HCT116 (cell line): ENCODE measurements around the gene CRHR2. TPM values are rescaled to one million over a fixed set of nuclear protein-coding genes. Genes with fewer than 3 reads are reported as not detected.

Experiments
- ATAC-seq: fragments of 200-7000 bp; cut with Tn5 transposase; 2 replicates; pipeline ENCODE4 v1.9.1; 2020; ENCODE audit warnings: mild to moderate bottlenecking, moderate library complexity
- BruUV-seq: library from RNA; stranded (reverse); fragments of 400-500 nt; replicated peaks from 2 replicates; lab custom pipeline; 2021; lab: Mats Ljungman, UMichigan
- CTCF ChIA-PET: fragments of 300-600 bp; sonication (Branson Sonifier 250); formaldehyde crosslinking; loops from one replicate; lab custom pipeline; 2021; ENCODE audit warnings: antibody characterized with exemption; lab: Charles Lee
- POLR2A ChIA-PET: fragments of 300-600, 350-600 bp; sonication (Branson Sonifier 250); formaldehyde crosslinking; loops from one replicate; lab custom pipeline; 2021; ENCODE audit warnings: antibody characterized with exemption; lab: Charles Lee
- RAD21 ChIA-PET, 2 experiments: fragments of 300-600 bp; sonication (Branson Sonifier 250); formaldehyde crosslinking; loops; one replicate each; lab custom pipeline; 2023; ENCODE audit warnings: low total read pairs in 2 of 2; ENCODE audit not compliant: uncharacterized antibody in 2 of 2, unreplicated experiment in 2 of 2, low non-redundant PET in 1 of 2; lab: Charles Lee
- DNase-seq: peaks from one replicate; pipeline ENCODE4 v3.0.0-alpha.2; 2010; ENCODE audit warnings: low read depth, low spot score
- H2AFZ ChIP-seq: fragments of 200-600 bp; shearing (Covaris generic), sonication (generic); 2 replicates; pipeline ENCODE4 v1.6.1; 2017; ENCODE audit warnings: low read depth, mixed run types, mixed read lengths, antibody characterized with exemption, low read length; ENCODE audit not compliant: poor library complexity, severe bottlenecking
- H3K27ac ChIP-seq: 2 replicates; pipeline ENCODE4 v1.5.1; 2012; ENCODE audit warnings: low read depth, low read length
- H3K27me3 ChIP-seq: fragments of 200-600 bp; sonication (generic); 2 replicates; pipeline ENCODE4 v1.6.1; 2016; ENCODE audit warnings: mixed run types, low read length, mixed read lengths; ENCODE audit not compliant: insufficient read depth
- H3K36me3 ChIP-seq, 2 experiments: fragments of 200-500 bp in 1 of 2; fragments of 200-600 bp in 1 of 2; sonication (Bioruptor generic) in 1 of 2; sonication (generic) in 1 of 2; 2 replicates each; pipeline versions ENCODE4 v1.5.1 to v1.6.1; 2014 to 2016; ENCODE audit warnings: low read length in 2 of 2, inconsistent platforms in 1 of 2, mixed read lengths in 1 of 2, mixed run types in 1 of 2; ENCODE audit not compliant: insufficient read depth in 2 of 2, control insufficient read depth in 1 of 2
- H3K4me1 ChIP-seq, 2 experiments: fragments of 200-600 bp in 1 of 2; sonication (generic) in 1 of 2; 2 replicates each; pipeline versions ENCODE4 v1.5.1 to v1.6.1; 2012 to 2017; ENCODE audit warnings: low read length in 2 of 2, inconsistent platforms in 1 of 2, mild to moderate bottlenecking in 1 of 2, mixed read lengths in 1 of 2, mixed run types in 1 of 2, moderate library complexity in 1 of 2; ENCODE audit not compliant: insufficient read depth in 2 of 2, control insufficient read depth in 1 of 2
- H3K4me2 ChIP-seq: fragments of 200-600 bp; sonication (generic); 2 replicates; pipeline ENCODE4 v1.6.1; 2017; ENCODE audit warnings: mixed run types, low read length, mixed read lengths
- H3K4me3 ChIP-seq, 2 experiments: fragments of 200-600 bp in 1 of 2; sonication (generic) in 1 of 2; replicated peaks in 1 of 2; 2 replicates each; pipeline ENCODE4 v1.5.1; 2011 to 2016; ENCODE audit warnings: low read length in 2 of 2, control low read depth in 1 of 2, low read depth in 1 of 2, mild to moderate bottlenecking in 1 of 2, mixed read lengths in 1 of 2, mixed run types in 1 of 2
- H3K79me2 ChIP-seq: fragments of 200-600 bp; sonication (generic); 2 replicates; pipeline ENCODE4 v1.6.1; 2017; ENCODE audit warnings: mild to moderate bottlenecking, mixed run types, low read length, moderate library complexity, mixed read lengths; ENCODE audit not compliant: insufficient read depth
- H3K9ac ChIP-seq: fragments of 200-600 bp; sonication (generic); 2 replicates; pipeline ENCODE4 v1.6.1; 2016; ENCODE audit warnings: low read length, mixed read lengths
- H3K9me2 ChIP-seq: fragments of 200-600 bp; sonication (generic), shearing (Covaris generic); 2 replicates; pipeline ENCODE4 v1.6.1; 2017; ENCODE audit warnings: mixed run types, mild to moderate bottlenecking, moderate library complexity; ENCODE audit not compliant: insufficient read depth
- H3K9me3 ChIP-seq, 2 experiments: fragments of 200-500 bp in 1 of 2; fragments of 200-600 bp in 1 of 2; sonication (Bioruptor generic) in 1 of 2; sonication (generic) in 1 of 2; 2 replicates each; pipeline ENCODE4 v1.6.1; 2014 to 2017; ENCODE audit warnings: low read length in 2 of 2, mixed read lengths in 2 of 2, inconsistent platforms in 1 of 2, low read depth in 1 of 2, mild to moderate bottlenecking in 1 of 2, mixed run types in 1 of 2, moderate library complexity in 1 of 2; ENCODE audit not compliant: control insufficient read depth in 1 of 2, insufficient read depth in 1 of 2
- H4K20me1 ChIP-seq: fragments of 200-600 bp; sonication (generic), shearing (Covaris generic); 2 replicates; pipeline ENCODE4 v1.6.1; 2017; ENCODE audit warnings: mixed run types, mild to moderate bottlenecking, moderate library complexity; ENCODE audit not compliant: insufficient read depth
- ATF3 ChIP-seq: IDR thresholded peaks from 2 replicates; pipeline ENCODE4 v1.6.1; 2012
- CBX3 ChIP-seq: IDR thresholded peaks from 2 replicates; pipeline ENCODE4 v1.6.1; 2012; ENCODE audit warnings: low read depth
- CEBPB ChIP-seq: IDR thresholded peaks from 2 replicates; pipeline ENCODE4 v1.6.1; 2012; ENCODE audit warnings: low read depth
- CTCF ChIP-seq, 3 experiments: fragments of 200-600 bp in 1 of 3; sonication (generic) in 1 of 3; IDR thresholded peaks in 2 of 3; conservative IDR thresholded peaks in 1 of 3; 2 replicates each; pipeline ENCODE4 v1.5.1; 2012 to 2017; ENCODE audit warnings: low read depth in 2 of 3, low read length in 2 of 3, antibody characterized with exemption in 1 of 3, borderline replicate concordance in 1 of 3, control low read depth in 1 of 3, mild to moderate bottlenecking in 1 of 3, mixed read lengths in 1 of 3, mixed run types in 1 of 3, moderate library complexity in 1 of 3; ENCODE audit not compliant: insufficient read depth in 1 of 3
- EGR1 ChIP-seq: IDR thresholded peaks from 2 replicates; pipeline ENCODE4 v1.6.1; 2012; ENCODE audit warnings: low read depth
- EZH2phosphoT487 ChIP-seq: fragments of 200-600 bp; IDR thresholded peaks from 2 replicates; pipeline ENCODE4 v1.6.1; 2018; ENCODE audit warnings: antibody characterized with exemption, borderline replicate concordance
- FOSL1 ChIP-seq: IDR thresholded peaks from 2 replicates; pipeline ENCODE4 v1.6.1; 2012; ENCODE audit warnings: low read depth
- JUND ChIP-seq: IDR thresholded peaks from 2 replicates; pipeline ENCODE4 v1.6.1; 2012
- MAX ChIP-seq: IDR thresholded peaks from 2 replicates; pipeline ENCODE4 v1.6.1; 2012
- POLR2A ChIP-seq: IDR thresholded peaks from 2 replicates; pipeline ENCODE4 v1.7.0; 2011; ENCODE audit warnings: borderline replicate concordance; ENCODE audit not compliant: insufficient read depth, insufficient read length; ENCODE audit errors: extremely low read depth
- POLR2AphosphoS5 ChIP-seq: IDR thresholded peaks from 2 replicates; pipeline ENCODE4 v1.6.1; 2011; ENCODE audit warnings: mild to moderate bottlenecking, low read depth, low read length, moderate library complexity
- RAD21 ChIP-seq: IDR thresholded peaks from 2 replicates; pipeline ENCODE4 v1.6.1; 2012; ENCODE audit warnings: low read depth, mild to moderate bottlenecking
- REST ChIP-seq: IDR thresholded peaks from 2 replicates; pipeline ENCODE4 v1.6.1; 2012; ENCODE audit warnings: low read depth
- SIN3A ChIP-seq: IDR thresholded peaks from 2 replicates; pipeline ENCODE4 v1.6.1; 2012; ENCODE audit warnings: low read depth
- SP1 ChIP-seq: IDR thresholded peaks from 2 replicates; pipeline ENCODE4 v1.6.1; 2012; ENCODE audit warnings: low read depth
- SRF ChIP-seq: IDR thresholded peaks from 2 replicates; pipeline ENCODE4 v1.6.1; 2012; ENCODE audit warnings: low read depth
- TCF7L2 ChIP-seq: IDR thresholded peaks from 2 replicates; pipeline ENCODE4 v1.7.0; 2011; ENCODE audit warnings: borderline replicate concordance, inconsistent platforms; ENCODE audit not compliant: insufficient read depth, insufficient read length; ENCODE audit errors: extremely low read depth
- YY1 ChIP-seq: IDR thresholded peaks from 2 replicates; pipeline ENCODE4 v1.6.1; 2011; ENCODE audit warnings: low read length, low read depth, moderate library complexity, mild to moderate bottlenecking; ENCODE audit not compliant: insufficient replicate concordance; ENCODE audit errors: extremely low read depth
- ZFX ChIP-seq: fragments of 450-650 bp; IDR thresholded peaks from 2 replicates; pipeline ENCODE4 v1.6.1; 2017
- ZNF274 ChIP-seq: fragments of 200-500 bp; sonication (Bioruptor generic); IDR thresholded peaks from 2 replicates; pipeline ENCODE4 v1.6.1; 2014; ENCODE audit warnings: mild to moderate bottlenecking, low read depth, low read length, inconsistent platforms
- intact Hi-C: fragments of 100-400 bp; cut with micrococcal nuclease; formaldehyde crosslinking; loops from 2 replicates; pipeline ENCODE4 v1.10.0; 2022
- total RNA-seq: library from RNA; stranded (reverse); gene quantifications from one replicate; pipeline ENCODE4 v1.2.1, GENCODE V29; 2021; ENCODE audit not compliant: unreplicated experiment

Gene CRHR2
- total RNA-seq, 1 experiment from 2014 or later = not detected

- no TSS peak for BruUV-seq
- ChIA-PET CTCF (no interaction called here), POLR2A (no interaction called here), RAD21 (no interaction called here)
- Histone ChIP-seq H3K9me3 (no peaks in the 10 kb centered on the region), H3K27ac (no peak overlapping the region), H3K9me2 (no peaks in the 10 kb centered on the region), H4K20me1 (no peaks in the 10 kb centered on the region), H3K36me3 (no peaks in the 10 kb centered on the region), H3K4me3 (no peak overlapping the region), H3K79me2 (no peaks in the 10 kb centered on the region), H3K4me2 (no peak overlapping the region), H3K4me1 (no peaks in the 10 kb centered on the region), H3K9ac (no peak overlapping the region), H2AFZ (no peak overlapping the region), H3K27me3 (peaks cover 13% of the 10 kb centered on the region; the same call in 1 of the 2 replicates)
- no peak for DNase-seq
- intact Hi-C loops = no loop called here
- no peak for ATAC-seq
- no peak for TF ChIP-seq EZH2phosphoT487
- TF ChIP-seq POLR2AphosphoS5 = no peak
- no peak for TF ChIP-seq EGR1
- TF ChIP-seq CTCF (IDR thresholded peaks at IDR 0.05 in 2 of 3, conservative IDR thresholded peaks at IDR 0.05 in 1 of 3; ENCODE audit: borderline replicate concordance in 1 of 3, insufficient read depth in 1 of 3, low read depth in 2 of 3, low read length in 2 of 3) = no peak
- no peak for TF ChIP-seq ZNF274
- no peak for TF ChIP-seq SRF
- TF ChIP-seq FOSL1 = no peak
- no peak for TF ChIP-seq ZFX
- TF ChIP-seq TCF7L2 = no peak
- no peak for TF ChIP-seq MAX
- no peak for TF ChIP-seq POLR2A
- no peak for TF ChIP-seq SIN3A
- TF ChIP-seq SP1 = no peak
- TF ChIP-seq JUND = no peak
- no peak for TF ChIP-seq RAD21
- TF ChIP-seq REST = no peak
- no peak for TF ChIP-seq YY1
- no peak for TF ChIP-seq CBX3
- no peak for TF ChIP-seq ATF3
- TF ChIP-seq CEBPB = no peak
Measured at GRCh38 chr7:30692882-30693281, 10.6 kb upstream of the CRHR2 start.
